ENCODE measurements around the gene TBC1D22A.
A peak's percentile ranks its signal among the peaks of the same experiment; 100 is the strongest.

The TBC1D22A gene

DNA sequence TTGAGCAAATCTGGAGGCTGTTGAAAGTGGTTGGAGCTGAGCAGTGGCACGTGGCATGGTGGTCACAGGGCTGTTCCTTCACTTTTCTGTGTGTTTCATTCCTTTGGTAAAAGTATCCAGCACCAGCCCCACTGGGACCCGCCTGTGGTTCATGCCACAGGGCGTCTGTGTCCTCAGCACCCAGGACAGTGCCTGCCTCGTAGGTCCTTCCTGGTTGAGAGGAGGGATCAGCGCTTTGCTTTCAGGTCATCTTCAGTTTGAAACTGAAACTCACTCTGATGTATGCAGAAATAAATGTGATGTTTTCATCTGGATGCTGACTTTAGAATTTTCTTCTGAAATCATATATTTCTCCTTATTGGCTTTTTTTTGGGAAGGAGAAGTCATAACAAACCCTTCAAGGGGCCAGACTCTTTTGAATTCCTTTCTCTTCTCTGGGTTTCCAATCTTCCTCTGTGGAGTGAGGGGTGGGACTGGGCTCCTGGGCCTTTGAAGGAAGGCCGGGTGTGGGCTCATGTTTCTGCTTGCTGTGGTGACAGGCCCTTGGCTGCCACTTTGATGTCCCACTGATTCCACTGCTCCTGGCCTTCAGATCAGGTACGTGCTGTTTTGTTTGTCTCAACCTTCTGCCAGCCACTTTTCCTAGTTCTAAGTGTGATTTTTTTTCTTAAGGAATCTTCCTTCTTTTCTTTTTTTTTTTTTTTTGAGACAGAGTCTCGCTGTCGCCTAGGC lies 26.2 kb downstream of the TBC1D22A start:
- H3K4me1 ChIP-seq (ENCODE audit: insufficient read depth, poor library complexity, severe bottlenecking) = peaks cover 8% of the 10 kb centered on the region
- no peak overlapping the region for H3K4me3 ChIP-seq (ENCODE audit: severe bottlenecking)
- H3K36me3 ChIP-seq (ENCODE audit: low read depth) = peaks cover 9% of the 10 kb centered on the region; the same call in 1 of the 2 replicates
- no peak for DNase-seq (ENCODE audit: low spot score)
- ATAC-seq (ENCODE audit: low read depth) = no peak
- TF ChIP-seq, protein P1, sequence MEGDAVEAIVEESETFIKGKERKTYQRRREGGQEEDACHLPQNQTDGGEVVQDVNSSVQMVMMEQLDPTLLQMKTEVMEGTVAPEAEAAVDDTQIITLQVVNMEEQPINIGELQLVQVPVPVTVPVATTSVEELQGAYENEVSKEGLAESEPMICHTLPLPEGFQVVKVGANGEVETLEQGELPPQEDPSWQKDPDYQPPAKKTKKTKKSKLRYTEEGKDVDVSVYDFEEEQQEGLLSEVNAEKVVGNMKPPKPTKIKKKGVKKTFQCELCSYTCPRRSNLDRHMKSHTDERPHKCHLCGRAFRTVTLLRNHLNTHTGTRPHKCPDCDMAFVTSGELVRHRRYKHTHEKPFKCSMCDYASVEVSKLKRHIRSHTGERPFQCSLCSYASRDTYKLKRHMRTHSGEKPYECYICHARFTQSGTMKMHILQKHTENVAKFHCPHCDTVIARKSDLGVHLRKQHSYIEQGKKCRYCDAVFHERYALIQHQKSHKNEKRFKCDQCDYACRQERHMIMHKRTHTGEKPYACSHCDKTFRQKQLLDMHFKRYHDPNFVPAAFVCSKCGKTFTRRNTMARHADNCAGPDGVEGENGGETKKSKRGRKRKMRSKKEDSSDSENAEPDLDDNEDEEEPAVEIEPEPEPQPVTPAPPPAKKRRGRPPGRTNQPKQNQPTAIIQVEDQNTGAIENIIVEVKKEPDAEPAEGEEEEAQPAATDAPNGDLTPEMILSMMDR (IDR thresholded peaks at IDR 0.05; ENCODE audit: poor library complexity, severe bottlenecking) = no peak
- H3K27me3 ChIP-seq (ENCODE audit: insufficient read depth, poor library complexity, severe bottlenecking) = no peaks in the 10 kb centered on the region
- H3K9me3 ChIP-seq (ENCODE audit: severe bottlenecking) = peaks cover 3% of the 10 kb centered on the region
- no peak overlapping the region for H3K27ac ChIP-seq (ENCODE audit: poor library complexity, severe bottlenecking)

DNA sequence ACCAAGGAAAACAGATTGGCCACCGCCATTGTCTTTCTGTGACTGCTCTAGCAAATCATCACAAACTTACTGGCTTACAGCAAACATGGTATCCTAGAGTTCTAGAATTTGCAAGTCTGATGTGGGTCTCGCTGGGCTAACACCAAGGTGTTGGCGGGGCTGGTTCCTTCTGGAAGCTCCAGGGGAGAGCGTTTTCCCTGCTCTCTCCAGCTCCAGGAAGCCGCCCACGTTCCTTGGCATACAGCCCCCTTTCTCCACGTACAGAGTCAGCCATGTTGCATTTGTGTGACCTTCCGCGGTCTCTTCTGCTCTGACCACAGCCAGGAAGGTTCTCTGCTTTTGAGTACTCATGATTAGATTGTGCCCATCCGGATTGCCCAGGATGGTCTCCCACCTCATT lies 27.5 kb downstream of the TBC1D22A start:
- peaks cover 14% of the 10 kb centered on the region; the same call in 1 of the 2 replicates for H3K36me3 ChIP-seq (ENCODE audit: low read depth)
- TF ChIP-seq, protein P1 (IDR thresholded peaks at IDR 0.05; ENCODE audit: poor library complexity, severe bottlenecking) = no peak
- no peaks in the 10 kb centered on the region for H3K27me3 ChIP-seq (ENCODE audit: insufficient read depth, poor library complexity, severe bottlenecking)
- no peak for DNase-seq (ENCODE audit: low spot score)
- no peak for ATAC-seq (ENCODE audit: low read depth)
- H3K4me1 ChIP-seq (ENCODE audit: insufficient read depth, poor library complexity, severe bottlenecking) = peaks cover 8% of the 10 kb centered on the region
- peaks cover 3% of the 10 kb centered on the region for H3K9me3 ChIP-seq (ENCODE audit: severe bottlenecking)
- H3K4me3 ChIP-seq (ENCODE audit: severe bottlenecking) = no peak overlapping the region
- H3K27ac ChIP-seq (ENCODE audit: poor library complexity, severe bottlenecking) = no peak overlapping the region

DNA sequence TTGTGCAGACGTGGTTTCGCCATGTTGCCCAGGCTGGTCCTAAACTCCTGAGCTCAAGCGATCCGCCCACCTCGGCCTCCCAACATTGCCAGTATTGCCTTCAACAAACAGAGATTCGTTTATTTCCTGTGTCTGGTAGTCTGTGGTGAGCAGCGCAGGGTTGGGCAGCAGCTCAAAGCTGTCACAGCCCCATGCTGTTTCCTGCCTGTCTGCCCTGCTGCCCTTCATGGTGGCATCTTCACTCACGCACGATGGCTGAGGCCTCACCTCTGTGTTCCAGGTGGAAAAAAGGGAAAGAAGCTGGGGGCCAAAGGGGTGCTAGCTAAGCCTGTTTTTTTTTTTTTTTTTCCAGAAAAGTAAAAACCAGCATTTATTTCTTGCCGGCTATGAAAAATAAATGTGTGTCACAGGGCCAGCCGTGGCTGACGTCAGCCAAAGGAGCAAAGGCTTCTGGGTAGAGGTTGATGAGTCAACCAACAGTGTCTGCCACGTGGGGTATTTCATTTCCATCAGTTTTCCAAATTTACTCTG lies 28.8 kb downstream of the TBC1D22A start:
- peaks cover 14% of the 10 kb centered on the region; the same call in 1 of the 2 replicates for H3K36me3 ChIP-seq (ENCODE audit: low read depth)
- ATAC-seq (ENCODE audit: low read depth) = no peak
- H3K27ac ChIP-seq (ENCODE audit: poor library complexity, severe bottlenecking) = peak overlapping the region; percentile 13

DNA sequence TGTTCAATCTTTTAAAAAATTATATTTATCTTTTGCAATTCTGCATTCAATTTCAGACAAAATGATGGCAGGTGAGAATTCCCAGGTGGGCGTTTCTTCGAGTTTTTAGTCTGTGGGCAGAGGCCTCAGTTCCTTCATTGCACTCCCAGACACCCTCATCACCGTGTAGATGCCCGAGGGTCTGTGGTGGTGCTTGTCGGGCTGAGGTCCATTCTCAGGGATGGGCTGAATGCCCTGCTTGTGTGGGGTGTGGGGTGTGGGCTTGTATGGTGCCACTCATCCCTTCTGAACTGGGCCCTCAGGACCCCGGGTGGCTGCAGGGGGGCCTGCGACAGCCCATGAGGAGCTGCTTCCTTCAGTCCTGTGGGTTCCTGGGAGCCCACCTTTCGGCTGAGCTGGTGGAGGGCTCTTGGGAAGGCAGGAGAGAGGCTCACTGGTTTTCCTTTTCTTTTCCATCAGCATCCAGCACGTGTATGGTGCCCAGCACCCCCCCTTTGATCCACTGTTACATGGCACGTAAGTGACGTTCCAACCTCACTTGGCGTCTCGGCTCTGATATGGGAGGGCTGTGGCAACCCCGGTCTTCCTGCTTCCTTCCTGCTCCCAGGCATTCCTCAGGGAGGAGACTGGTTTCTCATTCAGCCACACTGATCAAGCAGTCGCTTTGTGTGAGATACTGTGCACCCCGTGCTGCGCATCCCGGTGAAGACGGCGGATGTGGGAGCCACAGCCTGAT lies 29.8 kb downstream of the TBC1D22A start:
- H3K4me3 ChIP-seq (ENCODE audit: severe bottlenecking) = no peak overlapping the region
- TF ChIP-seq, protein P1 (IDR thresholded peaks at IDR 0.05; ENCODE audit: poor library complexity, severe bottlenecking) = no peak
- H3K9me3 ChIP-seq (ENCODE audit: severe bottlenecking) = no peaks in the 10 kb centered on the region
- DNase-seq (ENCODE audit: low spot score) (no peak), ATAC-seq (ENCODE audit: low read depth) (no peak)
- H3K27me3 ChIP-seq (ENCODE audit: insufficient read depth, poor library complexity, severe bottlenecking) = no peaks in the 10 kb centered on the region
- no peak overlapping the region for H3K27ac ChIP-seq (ENCODE audit: poor library complexity, severe bottlenecking)
- H3K36me3 ChIP-seq (ENCODE audit: low read depth) = peaks cover 15% of the 10 kb centered on the region; the same call in 1 of the 2 replicates
- peaks cover 8% of the 10 kb centered on the region for H3K4me1 ChIP-seq (ENCODE audit: insufficient read depth, poor library complexity, severe bottlenecking)

More for the DNA sequence above, 28.8 kb downstream of the TBC1D22A start:
- peaks cover under 1% of the 10 kb centered on the region for H3K9me3 ChIP-seq (ENCODE audit: severe bottlenecking)
- no peaks in the 10 kb centered on the region for H3K27me3 ChIP-seq (ENCODE audit: insufficient read depth, poor library complexity, severe bottlenecking)
- no peak overlapping the region for H3K4me3 ChIP-seq (ENCODE audit: severe bottlenecking)
- TF ChIP-seq, protein P1 (IDR thresholded peaks at IDR 0.05; ENCODE audit: poor library complexity, severe bottlenecking) = no peak
- peaks cover 8% of the 10 kb centered on the region for H3K4me1 ChIP-seq (ENCODE audit: insufficient read depth, poor library complexity, severe bottlenecking)
- DNase-seq (ENCODE audit: low spot score) = no peak

All from RWPE2 (cell line).